OCI-LY7 (cell line): Measurements from ENCODE around the gene AXIN1. TPM values are rescaled to one million over a fixed set of nuclear protein-coding genes. Genes with fewer than 3 reads are reported as not detected.

Experiments
- BruUV-seq: library from RNA; stranded (reverse); fragments of 400-500 nt; replicated peaks from 2 replicates; lab custom pipeline; 2021; lab: Mats Ljungman, UMichigan
- CTCF ChIA-PET: fragments of 300-600 bp; sonication (Branson Sonifier 250); formaldehyde crosslinking; loops from one replicate; lab custom pipeline; 2022; ENCODE audit warnings: antibody characterized with exemption; ENCODE audit not compliant: unreplicated experiment; lab: Charles Lee
- POLR2A ChIA-PET: fragments of 300-600 bp; sonication (Branson Sonifier 250); formaldehyde crosslinking; loops from one replicate; lab custom pipeline; 2022; ENCODE audit warnings: antibody characterized with exemption; lab: Charles Lee
- DNase-seq: peaks from one replicate; pipeline ENCODE4 v3.0.0-alpha.2; 2015; ENCODE audit warnings: low spot score
- H2AFZ ChIP-seq: fragments of 200-600 bp; sonication (generic), shearing (Covaris generic); 2 replicates; pipeline ENCODE4 v1.6.1; 2014; ENCODE audit warnings: mild to moderate bottlenecking, antibody characterized with exemption, low read length, moderate library complexity
- H3K27ac ChIP-seq: fragments of 200-600 bp; sonication (generic); 2 replicates; pipeline ENCODE4 v1.5.1; 2014; ENCODE audit warnings: mixed run types, low read depth, mild to moderate bottlenecking, moderate library complexity, low read length, inconsistent platforms; ENCODE audit not compliant: poor library complexity, severe bottlenecking
- H3K36me3 ChIP-seq: fragments of 200-600 bp; sonication (generic); 2 replicates; pipeline ENCODE4 v1.6.1; 2014; ENCODE audit warnings: mild to moderate bottlenecking, antibody characterized with exemption, low read length, moderate library complexity, mixed read lengths; ENCODE audit not compliant: insufficient read depth
- H3K4me1 ChIP-seq: fragments of 200-600 bp; sonication (generic); 2 replicates; pipeline ENCODE4 v1.5.1; 2014; ENCODE audit warnings: mild to moderate bottlenecking, low read length; ENCODE audit not compliant: insufficient read depth, poor library complexity, severe bottlenecking
- H3K4me2 ChIP-seq: fragments of 200-600 bp; sonication (generic); 2 replicates; pipeline ENCODE4 v1.6.1; 2014; ENCODE audit warnings: mild to moderate bottlenecking, low read length
- H3K4me3 ChIP-seq: fragments of 200-600 bp; sonication (generic); 2 replicates; pipeline ENCODE4 v1.5.1; 2014; ENCODE audit warnings: mild to moderate bottlenecking, low read depth, low read length; ENCODE audit not compliant: poor library complexity, severe bottlenecking
- H3K79me2 ChIP-seq: fragments of 200-600 bp; sonication (generic); 2 replicates; pipeline ENCODE4 v1.6.1; 2016; ENCODE audit warnings: low read depth, mild to moderate bottlenecking, low read length, moderate library complexity, mixed read lengths; ENCODE audit not compliant: insufficient read depth
- H3K9me2 ChIP-seq: fragments of 200-600 bp; sonication (generic); 2 replicates; pipeline ENCODE4 v1.6.1; 2016; ENCODE audit warnings: mild to moderate bottlenecking, low read length, mixed read lengths; ENCODE audit not compliant: insufficient read depth
- H3K9me3 ChIP-seq: fragments of 200-600 bp; sonication (generic); 2 replicates; pipeline ENCODE4 v1.6.1; 2014; ENCODE audit warnings: mild to moderate bottlenecking, mixed run types, low read length, mixed read lengths
- H4K20me1 ChIP-seq: fragments of 200-600 bp; sonication (generic); 2 replicates; pipeline ENCODE4 v1.6.1; 2014; ENCODE audit warnings: mild to moderate bottlenecking, antibody characterized with exemption, low read length, moderate library complexity, mixed read lengths; ENCODE audit not compliant: insufficient read depth
- CTCF ChIP-seq: fragments of 200-600 bp; sonication (generic); conservative IDR thresholded peaks from 2 replicates; pipeline ENCODE4 v1.5.1; 2014; ENCODE audit warnings: mild to moderate bottlenecking, antibody characterized with exemption, low read length, moderate library complexity, mixed read lengths
- EZH2phosphoT487 ChIP-seq: fragments of 200-600 bp; sonication (generic); IDR thresholded peaks from 2 replicates; pipeline ENCODE4 v1.6.1; 2018; ENCODE audit warnings: low read depth, borderline replicate concordance, mild to moderate bottlenecking, mixed run types, antibody characterized with exemption, low read length, moderate library complexity, mixed read lengths
- intact Hi-C: fragments of 100-400 bp; cut with micrococcal nuclease; formaldehyde crosslinking; loops from one replicate; pipeline ENCODE4 v1.10.0; 2022; ENCODE audit not compliant: unreplicated experiment
- total RNA-seq, 2 experiments: library from RNA; depleted of rRNA in 1 of 2; stranded (reverse); fragments of >200 nt in 1 of 2; shearing (Covaris generic) in 1 of 2; gene quantifications; 2 replicates each; pipeline ENCODE4 v1.2.3, GENCODE V29; 2014 to 2022

The AXIN1 gene
- total RNA-seq, 2 experiments from 2014 or later, result 29.0 to 30.3 TPM

- intact Hi-C loops, result no loop called here
Observed at GRCh38 chr16:398561-399339, 46.2 kb upstream of the AXIN1 start.

DNA sequence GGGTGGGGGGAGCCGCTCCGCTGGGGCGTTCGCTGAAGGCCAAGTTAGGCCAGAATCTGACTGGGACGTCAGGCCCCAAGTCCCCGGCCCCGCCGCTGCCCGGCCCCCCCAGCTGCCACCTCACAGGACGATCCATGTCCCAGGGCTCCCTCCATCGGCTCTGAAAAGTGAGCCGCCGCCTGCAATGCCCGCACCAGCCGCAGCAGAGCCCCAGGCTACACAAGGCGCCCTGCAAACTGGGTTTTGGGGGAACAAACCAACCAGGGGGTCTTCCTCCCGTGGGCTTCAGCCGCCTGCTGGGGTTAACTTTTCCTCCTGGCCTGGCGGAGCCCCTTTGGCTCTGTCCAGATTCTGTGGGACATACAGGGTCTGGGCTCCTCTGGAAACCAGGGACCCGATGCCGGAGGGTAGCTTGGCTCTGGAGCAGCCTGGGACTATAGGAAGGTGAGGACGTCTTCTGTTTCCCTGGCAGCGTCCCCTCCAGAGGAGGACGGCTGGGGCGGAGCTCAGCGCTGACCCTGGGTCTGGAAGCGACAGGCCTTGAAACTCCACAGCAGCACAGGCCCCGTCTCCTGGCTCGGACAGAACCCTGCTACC lies 45.3 kb upstream of the AXIN1 start:
- H3K36me3 ChIP-seq, result no peaks in the 10 kb centered on the region
- peaks cover 28% of the 10 kb centered on the region for H3K4me1 ChIP-seq
- POLR2A ChIA-PET, result interaction anchor here (0.6 kb wide), 1 partner anchor 12 kb away, joined by 5 read pairs; no protein-coding TSS in a partner anchor
- no TSS peak for BruUV-seq
- no peak overlapping the region for H3K27ac ChIP-seq
- H2AFZ ChIP-seq, result no peak overlapping the region
- no peak overlapping the region for H3K4me3 ChIP-seq
- CTCF ChIA-PET, result no interaction called here
- H3K79me2 ChIP-seq, result no peaks in the 10 kb centered on the region; the same call in 1 of the 2 replicates
- no peaks in the 10 kb centered on the region for H4K20me1 ChIP-seq
- peak; percentile 59 for DNase-seq
- no peaks in the 10 kb centered on the region for H3K9me2 ChIP-seq
- intact Hi-C loops, result no loop called here
- TF ChIP-seq EZH2phosphoT487 (no peak), CTCF (0 out of 2 replicates have a peak, but pooled peaks have one; percentile 29)
- 0 out of 2 replicates have a peak overlapping the region, but pooled peaks have one; percentile 14 for H3K4me2 ChIP-seq
- H3K9me3 ChIP-seq, result no peaks in the 10 kb centered on the region

More at GRCh38 chr16:398561-399339, 46.2 kb upstream of the AXIN1 start:
- Histone ChIP-seq H3K4me3 (no peak overlapping the region), H3K4me1 (peaks cover 28% of the 10 kb centered on the region), H3K27ac (no peak overlapping the region), H3K36me3 (no peaks in the 10 kb centered on the region), H3K79me2 (no peaks in the 10 kb centered on the region; the same call in 1 of the 2 replicates), H3K4me2 (no peak overlapping the region), H3K9me2 (no peaks in the 10 kb centered on the region), H3K9me3 (no peaks in the 10 kb centered on the region), H2AFZ (no peak overlapping the region), H4K20me1 (no peaks in the 10 kb centered on the region)
- BruUV-seq, result no TSS peak
- TF ChIP-seq CTCF (no peak), EZH2phosphoT487 (no peak)
- ChIA-PET CTCF (no interaction called here), POLR2A (interaction anchor here (0.6 kb wide), 1 partner anchor 13 kb away, joined by 5 read pairs; no protein-coding TSS in a partner anchor)
- no peak for DNase-seq
